Hematopoietic multipotent progenitor cell treated with erythropoietin and hydrocortisone succinate and interleukin-3 and kit ligand, for 6 days (in vitro differentiated cells): Measurements from ENCODE around the gene VDAC2.

Source experiments
- DNase-seq: peaks from one replicate; pipeline ENCODE4 v3.0.0-alpha.2; 2015

Gene VDAC2

GRCh38 chr10:75231672-75232581 is 21.3 kb downstream of the VDAC2 start:
- no peak for DNase-seq

GRCh38 chr10:75233444-75234016 is 22.9 kb downstream of the VDAC2 start:
- peak; percentile 30 for DNase-seq

- DNase-seq: peak; percentile 97
Observed at GRCh38 chr10:75234017-75234682, 23.6 kb downstream of the VDAC2 start.

- peak; percentile 52 for DNase-seq
Observed at GRCh38 chr10:75234683-75235374, 24.2 kb downstream of the VDAC2 start.

- peak; percentile 95 for DNase-seq
Observed at GRCh38 chr10:75235375-75236177, 25.0 kb downstream of the VDAC2 start, which contains the start of gene COMTD1. COMTD1 (minus strand) TSS chr10:75235957; CDS start chr10:75235928, 29 bp downstream.

- DNase-seq: no peak
Observed at GRCh38 chr10:75236178-75236825, 25.7 kb downstream of the VDAC2 start.

GRCh38 chr10:75238182-75239095 is 27.8 kb downstream of the VDAC2 start:
- DNase-seq: peak; percentile 20

- no peak for DNase-seq
Observed at GRCh38 chr10:75239096-75239790, 28.6 kb downstream of the VDAC2 start.

GRCh38 chr10:75240329-75241076 is 29.9 kb downstream of the VDAC2 start:
- DNase-seq: no peak

- DNase-seq: peak; percentile 17
Observed at GRCh38 chr10:75243426-75243825, 32.8 kb downstream of the VDAC2 start.

- no peak for DNase-seq
Observed at GRCh38 chr10:75244487-75245353, 34.1 kb downstream of the VDAC2 start.

GRCh38 chr10:75245354-75246250 is 35.0 kb downstream of the VDAC2 start:
- no peak for DNase-seq

GRCh38 chr10:75246506-75246905 is 35.9 kb downstream of the VDAC2 start:
- DNase-seq: no peak

GRCh38 chr10:75247797-75248196 is 37.2 kb downstream of the VDAC2 start:
- no peak for DNase-seq

- no peak for DNase-seq
Observed at GRCh38 chr10:75250934-75251333, 40.3 kb downstream of the VDAC2 start.

GRCh38 chr10:75253281-75254220 is 43.0 kb downstream of the VDAC2 start:
- no peak for DNase-seq
